HFFc6 (cell line): Measurements from ENCODE around the gene SLC39A11. TPM values are rescaled to one million over a fixed set of nuclear protein-coding genes. Genes with fewer than 3 reads are reported as not detected.

Experiments
- DNase-seq: peaks from one replicate; pipeline ENCODE4 v3.0.0-alpha.2; 2018
- H3K27ac Mint-ChIP-seq: 2 replicates; pipeline ENCODE4 v1.8.0; 2020; ENCODE audit warnings: mild to moderate bottlenecking, mixed read lengths
- H3K27me3 Mint-ChIP-seq: 2 replicates; pipeline ENCODE4 v1.8.0; 2021; ENCODE audit warnings: mild to moderate bottlenecking, moderate library complexity, mixed read lengths; ENCODE audit not compliant: insufficient read depth
- H3K36me3 Mint-ChIP-seq: 2 replicates; pipeline ENCODE4 v1.8.0; 2021; ENCODE audit warnings: low read depth, mixed read lengths
- H3K4me1 Mint-ChIP-seq: 2 replicates; pipeline ENCODE4 v1.8.0; 2020; ENCODE audit warnings: low read depth, mixed read lengths
- H3K4me3 Mint-ChIP-seq: 2 replicates; pipeline ENCODE4 v1.8.0; 2020; ENCODE audit warnings: mild to moderate bottlenecking, moderate library complexity, mixed read lengths
- H3K9me3 Mint-ChIP-seq: 2 replicates; pipeline ENCODE4 v1.8.0; 2020; ENCODE audit warnings: mild to moderate bottlenecking, mixed read lengths
- total RNA-seq, 6 experiments: library from RNA; stranded (reverse); fragmentation: NEBNext Ultra II Directional; extraction: Animal tissue kit (Norgen Biotek cat#: 25700); gene quantifications; 2 replicates in 1 of 6; 3 replicates in 5 of 6; pipeline ENCODE4 v1.2.3, GENCODE V29; 2021
- TF ChIP-seq, protein P1 (sequence below): fragments of 200-600 bp; sonication (generic); IDR thresholded peaks from 2 replicates; pipeline ENCODE4 v1.5.0; 2021; ENCODE audit warnings: antibody characterized with exemption, mild to moderate bottlenecking

Gene SLC39A11
- total RNA-seq, 6 experiments from 2014 or later = 29.7 to 40.6 (median 34.9) TPM

DNA sequence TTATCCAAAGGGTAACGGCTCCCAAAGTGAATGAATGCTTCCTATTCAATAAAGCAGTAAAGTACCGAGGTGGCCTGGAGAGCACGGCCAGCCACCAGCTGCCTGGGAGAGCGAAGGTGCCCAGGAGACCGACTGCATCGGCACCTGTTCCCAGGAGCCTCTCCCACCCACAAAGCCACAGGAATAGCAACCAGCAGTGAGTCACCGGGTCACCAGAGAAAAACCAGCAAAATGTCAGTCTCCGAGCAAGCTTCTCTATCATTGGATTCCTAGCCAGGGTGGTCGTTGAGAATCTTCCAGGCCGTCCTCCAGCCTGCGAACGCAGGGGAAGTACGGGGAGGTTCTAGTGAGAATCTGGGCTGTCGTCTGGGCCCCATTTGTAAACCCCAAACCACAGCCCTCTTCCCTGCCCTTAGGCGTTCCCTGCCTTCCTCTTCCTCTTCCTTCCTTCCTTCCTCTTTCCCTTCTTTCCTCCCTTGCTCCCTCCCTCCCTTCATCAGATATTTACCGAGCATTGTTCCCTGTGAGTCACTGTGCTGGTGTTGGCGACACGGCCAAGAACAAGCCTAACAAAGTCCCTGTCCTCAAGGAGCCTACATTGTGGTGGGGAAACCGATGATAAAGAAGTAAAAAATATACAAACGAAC, 114.6 kb downstream of the SLC39A11 start:
- H3K4me1 Mint-ChIP-seq = peaks cover 52% of the 10 kb centered on the region
- H3K36me3 Mint-ChIP-seq = no peaks in the 10 kb centered on the region; the same call in 1 of the 2 replicates
- no peaks in the 10 kb centered on the region for H3K9me3 Mint-ChIP-seq
- H3K27ac Mint-ChIP-seq = peak overlapping the region; percentile 97
- H3K4me3 Mint-ChIP-seq = peak overlapping the region; percentile 80
- DNase-seq = no peak
- TF ChIP-seq, protein P1, sequence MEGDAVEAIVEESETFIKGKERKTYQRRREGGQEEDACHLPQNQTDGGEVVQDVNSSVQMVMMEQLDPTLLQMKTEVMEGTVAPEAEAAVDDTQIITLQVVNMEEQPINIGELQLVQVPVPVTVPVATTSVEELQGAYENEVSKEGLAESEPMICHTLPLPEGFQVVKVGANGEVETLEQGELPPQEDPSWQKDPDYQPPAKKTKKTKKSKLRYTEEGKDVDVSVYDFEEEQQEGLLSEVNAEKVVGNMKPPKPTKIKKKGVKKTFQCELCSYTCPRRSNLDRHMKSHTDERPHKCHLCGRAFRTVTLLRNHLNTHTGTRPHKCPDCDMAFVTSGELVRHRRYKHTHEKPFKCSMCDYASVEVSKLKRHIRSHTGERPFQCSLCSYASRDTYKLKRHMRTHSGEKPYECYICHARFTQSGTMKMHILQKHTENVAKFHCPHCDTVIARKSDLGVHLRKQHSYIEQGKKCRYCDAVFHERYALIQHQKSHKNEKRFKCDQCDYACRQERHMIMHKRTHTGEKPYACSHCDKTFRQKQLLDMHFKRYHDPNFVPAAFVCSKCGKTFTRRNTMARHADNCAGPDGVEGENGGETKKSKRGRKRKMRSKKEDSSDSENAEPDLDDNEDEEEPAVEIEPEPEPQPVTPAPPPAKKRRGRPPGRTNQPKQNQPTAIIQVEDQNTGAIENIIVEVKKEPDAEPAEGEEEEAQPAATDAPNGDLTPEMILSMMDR = no peak
- H3K27me3 Mint-ChIP-seq = peaks cover 2% of the 10 kb centered on the region; the same call in 1 of the 2 replicates

DNA sequence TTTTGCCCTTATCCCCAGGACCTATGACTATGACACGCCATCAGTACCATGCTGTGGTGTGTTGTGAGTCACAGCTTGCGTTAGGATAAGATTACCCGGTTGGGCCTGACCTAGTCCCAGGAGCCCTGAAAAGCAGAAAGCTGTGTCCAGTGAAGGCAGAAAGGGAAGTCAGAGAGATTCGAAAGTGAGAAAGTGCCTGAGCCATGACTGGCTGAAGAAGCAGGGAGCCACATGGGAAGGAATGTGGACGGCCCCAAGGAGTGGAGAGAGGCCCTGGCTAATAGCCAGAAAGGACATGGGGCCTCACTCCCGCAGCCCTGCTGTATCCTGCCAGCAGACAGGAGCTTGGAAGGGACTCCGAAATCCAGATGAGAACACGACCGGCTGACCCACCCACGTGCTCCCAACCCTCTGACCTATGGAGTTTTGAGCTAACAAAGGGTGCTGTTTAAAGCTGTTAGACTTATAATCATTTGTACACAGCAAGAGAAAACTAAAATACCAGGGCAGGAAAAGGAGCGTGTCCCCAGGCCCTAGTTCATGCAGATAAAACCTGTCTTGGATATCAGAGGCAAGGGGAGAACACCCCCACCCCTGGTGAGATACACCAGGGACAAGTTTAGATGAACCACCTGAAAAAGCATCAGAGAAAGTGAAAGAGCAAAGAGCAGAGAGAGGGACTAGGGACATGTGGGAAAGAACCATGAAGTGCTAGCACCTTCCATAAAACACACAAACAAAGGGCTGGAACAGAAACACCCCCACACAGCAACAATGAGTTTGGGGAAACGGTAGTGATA, 115.3 kb downstream of the SLC39A11 start:
- Mint-ChIP-seq H3K27me3 (peaks cover 2% of the 10 kb centered on the region; the same call in 1 of the 2 replicates), H3K27ac (peak overlapping the region; percentile 97)

DNA sequence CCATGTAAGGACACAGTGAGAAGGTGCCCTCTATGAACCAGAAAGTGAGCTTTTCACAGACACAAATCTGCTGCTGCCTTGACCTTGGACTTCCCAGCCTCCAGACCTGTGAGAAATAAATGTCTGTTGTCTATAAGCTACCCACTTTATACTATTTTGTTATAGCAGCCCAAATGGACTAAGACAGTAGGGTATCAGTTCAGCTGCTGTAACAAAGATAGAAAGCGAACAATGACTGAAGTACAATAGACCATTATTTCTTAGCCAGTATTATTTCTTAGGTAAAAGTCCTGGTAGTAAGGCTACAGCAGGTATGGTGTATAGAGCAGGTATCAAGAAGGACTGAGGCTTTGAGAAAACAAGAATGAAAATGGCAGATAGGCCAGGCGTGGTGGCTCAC, 117.0 kb downstream of the SLC39A11 start:
- H3K27me3 Mint-ChIP-seq = peaks cover 2% of the 10 kb centered on the region; the same call in 1 of the 2 replicates
- TF ChIP-seq, protein P1 = no peak
- H3K27ac Mint-ChIP-seq = no peak overlapping the region
- H3K4me3 Mint-ChIP-seq = no peak overlapping the region
- DNase-seq = no peak
- peaks cover 41% of the 10 kb centered on the region for H3K4me1 Mint-ChIP-seq
- H3K9me3 Mint-ChIP-seq = no peaks in the 10 kb centered on the region
- H3K36me3 Mint-ChIP-seq = no peaks in the 10 kb centered on the region; the same call in 1 of the 2 replicates

More for the DNA sequence above, 115.3 kb downstream of the SLC39A11 start:
- peak; percentile 94 for DNase-seq
- Mint-ChIP-seq H3K9me3 (no peaks in the 10 kb centered on the region), H3K4me1 (peaks cover 48% of the 10 kb centered on the region), H3K4me3 (peak overlapping the region; percentile 80), H3K36me3 (no peaks in the 10 kb centered on the region; the same call in 1 of the 2 replicates)
- TF ChIP-seq, protein P1 = no peak

DNA sequence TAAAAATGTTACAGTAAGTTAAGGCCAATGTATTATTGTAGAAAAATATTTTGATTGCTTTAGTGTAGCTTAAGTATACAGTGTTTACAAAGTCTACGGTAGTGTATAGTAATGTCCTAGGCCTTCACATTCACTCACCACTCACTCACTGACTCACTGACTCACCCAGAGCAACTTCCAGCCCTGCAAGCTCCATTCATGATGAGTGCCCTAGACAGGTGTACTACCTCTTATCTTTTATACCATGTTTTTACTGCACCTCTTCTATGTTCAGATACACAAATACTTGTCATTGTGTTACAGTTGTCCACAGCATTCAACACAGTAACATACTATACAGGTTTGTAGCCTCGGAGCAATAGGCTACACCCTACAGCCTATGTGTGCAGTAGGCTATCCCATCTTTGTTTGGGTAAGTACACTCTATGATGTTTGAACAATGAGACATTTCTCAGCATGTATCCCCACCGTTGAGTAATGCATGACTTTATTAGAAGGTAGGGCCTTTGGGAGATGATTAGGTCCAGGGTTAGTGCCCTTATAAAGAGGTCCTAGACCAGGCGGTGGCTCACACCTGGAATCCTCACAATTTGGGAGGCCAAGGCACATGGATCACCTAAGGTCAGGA, 117.8 kb downstream of the SLC39A11 start:
- Mint-ChIP-seq H3K36me3 (no peaks in the 10 kb centered on the region; the same call in 1 of the 2 replicates), H3K4me3 (no peak overlapping the region), H3K27me3 (peaks cover 2% of the 10 kb centered on the region; the same call in 1 of the 2 replicates), H3K27ac (no peak overlapping the region), H3K4me1 (peaks cover 41% of the 10 kb centered on the region), H3K9me3 (no peaks in the 10 kb centered on the region)
- TF ChIP-seq, protein P1 = no peak
- peak; percentile 42 for DNase-seq

DNA sequence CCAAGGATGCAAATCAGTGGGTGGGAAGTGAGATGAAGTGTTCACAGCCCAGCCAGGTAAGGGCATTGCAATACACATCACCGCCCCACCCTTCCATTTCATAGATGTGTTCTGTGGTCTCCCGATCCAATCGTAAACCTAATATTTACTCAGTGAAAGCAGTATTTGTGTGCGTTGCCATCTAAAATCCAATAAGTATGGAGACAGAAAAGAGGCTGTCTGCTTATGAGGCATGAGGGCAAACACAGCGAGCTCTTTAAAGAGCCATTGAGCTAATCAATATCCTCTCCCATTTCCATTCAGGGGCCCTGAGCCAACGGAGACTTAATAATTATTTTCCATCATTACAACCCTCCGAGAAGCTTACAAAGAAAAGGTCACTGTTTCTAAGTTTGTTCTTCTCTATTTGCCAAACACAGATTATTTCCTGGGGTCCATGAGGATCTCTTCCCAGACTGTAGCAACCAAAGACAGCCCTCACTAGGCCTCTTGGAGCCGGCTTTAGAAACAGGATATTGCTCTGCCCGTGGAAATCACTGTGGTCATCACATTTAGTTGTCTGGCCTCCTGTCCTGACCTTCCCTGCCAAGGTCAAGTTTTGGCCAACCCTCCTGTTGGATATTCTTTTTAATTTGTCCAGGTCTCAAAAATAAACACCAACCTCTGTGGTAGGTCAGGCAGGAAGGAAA, 120.1 kb downstream of the SLC39A11 start:
- Mint-ChIP-seq H3K9me3 (no peaks in the 10 kb centered on the region), H3K36me3 (no peaks in the 10 kb centered on the region; the same call in 1 of the 2 replicates), H3K27ac (no peak overlapping the region), H3K27me3 (peaks cover 2% of the 10 kb centered on the region; the same call in 1 of the 2 replicates), H3K4me3 (no peak overlapping the region), H3K4me1 (peaks cover 36% of the 10 kb centered on the region)
- TF ChIP-seq, protein P1 = no peak
- DNase-seq = no peak
